Urothelium cell line (cell line): ENCODE measurements around the gene KSR1.
A peak's percentile ranks its signal among the peaks of the same experiment; 100 is the strongest.
"Not testable (repeated sequence)": the region's sequence is repeated elsewhere in the genome, so short reads cannot be mapped to it uniquely, and the experiment has no call there.

Source experiments
- DNase-seq: peaks from one replicate; pipeline ENCODE4 v3.0.0; 2011; ENCODE audit warnings: low spot score, mixed read lengths
- FAIRE-seq: peaks from 2 replicates; lab custom pipeline; 2011; peaks lifted over from hg19 to GRCh38; lab: Jason Lieb, UNC

The KSR1 gene

GRCh38 chr17:27670791-27671590 lies 214.7 kb downstream of the KSR1 start:
- FAIRE-seq (no peak), DNase-seq (no peak)

- no peak for DNase-seq
- FAIRE-seq: no peak
Measured at GRCh38 chr17:27671591-27671910, 215.3 kb downstream of the KSR1 start.

- peak; percentile 76 for FAIRE-seq
- DNase-seq: not testable (repeated sequence)
Measured at GRCh38 chr17:27671977-27672480, 215.8 kb downstream of the KSR1 start.

- DNase-seq (no peak), FAIRE-seq (no peak)
Measured at GRCh38 chr17:27674335-27674734, 218.1 kb downstream of the KSR1 start.
